H9 (cell line): ENCODE results near the gene BICDL1. TPM values are rescaled to one million over a fixed set of nuclear protein-coding genes. Genes with fewer than 3 reads are reported as not detected.

ENCODE experiments used
- DNase-seq: peaks from one replicate; pipeline ENCODE4 v3.0.0-alpha.2; 2017
- H2AFZ ChIP-seq: one replicate; pipeline ENCODE4 v1.6.1; 2013; ENCODE audit warnings: mild to moderate bottlenecking, low read length, control low read depth, moderate library complexity
- H2AK5ac ChIP-seq: 2 replicates; pipeline ENCODE4 v1.6.1; 2013; ENCODE audit warnings: low read length, control low read depth, mixed read lengths; ENCODE audit not compliant: insufficient read length
- H2BK120ac ChIP-seq: one replicate; pipeline ENCODE4 v1.6.1; 2013; ENCODE audit warnings: low read depth, mild to moderate bottlenecking, low read length, control low read depth, inconsistent platforms; ENCODE audit not compliant: poor library complexity, severe bottlenecking
- H2BK12ac ChIP-seq: 2 replicates; pipeline ENCODE4 v1.6.1; 2013; ENCODE audit warnings: low read length, control low read depth, mixed read lengths, low read depth; ENCODE audit not compliant: insufficient read length
- H2BK15ac ChIP-seq: 2 replicates; pipeline ENCODE4 v1.6.1; 2013; ENCODE audit warnings: low read depth, low read length, control low read depth
- H2BK20ac ChIP-seq: one replicate; pipeline ENCODE4 v1.6.1; 2013; ENCODE audit warnings: low read depth, mild to moderate bottlenecking, low read length, control low read depth, inconsistent platforms; ENCODE audit not compliant: poor library complexity, severe bottlenecking
- H2BK5ac ChIP-seq: 2 replicates; pipeline ENCODE4 v1.6.1; 2013; ENCODE audit warnings: low read length, control low read depth, mixed read lengths; ENCODE audit not compliant: insufficient read length
- H3K14ac ChIP-seq: 2 replicates; pipeline ENCODE4 v1.6.1; 2013; ENCODE audit warnings: low read length, control low read depth; ENCODE audit not compliant: insufficient read depth
- H3K18ac ChIP-seq: 2 replicates; pipeline ENCODE4 v1.6.1; 2013; ENCODE audit warnings: low read depth, mild to moderate bottlenecking, mixed read lengths, low read length, control low read depth; ENCODE audit not compliant: insufficient read length
- H3K23ac ChIP-seq: 2 replicates; pipeline ENCODE4 v1.6.1; 2013; ENCODE audit warnings: low read length, control low read depth, mixed read lengths, low read depth; ENCODE audit not compliant: insufficient read length
- H3K23me2 ChIP-seq: 2 replicates; pipeline ENCODE4 v1.6.1; 2013; ENCODE audit warnings: low read depth, mild to moderate bottlenecking, mixed read lengths, low read length, control low read depth; ENCODE audit not compliant: insufficient read length, poor library complexity, severe bottlenecking
- H3K27ac ChIP-seq: 2 replicates; pipeline ENCODE4 v1.5.1; 2013; ENCODE audit warnings: low read length, control low read depth, mixed read lengths, low read depth; ENCODE audit not compliant: insufficient read length
- H3K27me3 ChIP-seq: 2 replicates; pipeline ENCODE4 v1.6.1; 2013; ENCODE audit warnings: low read length, control low read depth, inconsistent platforms; ENCODE audit not compliant: insufficient read depth
- H3K4ac ChIP-seq: 2 replicates; pipeline ENCODE4 v1.6.1; 2013; ENCODE audit warnings: low read depth, mild to moderate bottlenecking, control low read depth, inconsistent platforms, low read length, moderate library complexity
- H3K4me1 ChIP-seq: 2 replicates; pipeline ENCODE4 v1.6.1; 2013; ENCODE audit warnings: low read length, control low read depth, inconsistent platforms; ENCODE audit not compliant: insufficient read depth
- H3K4me2 ChIP-seq: 2 replicates; pipeline ENCODE4 v1.6.1; 2013; ENCODE audit warnings: low read length, control low read depth, mixed read lengths; ENCODE audit not compliant: insufficient read length, insufficient read depth
- H3K56ac ChIP-seq: 2 replicates; pipeline ENCODE4 v1.6.1; 2013; ENCODE audit warnings: low read depth, mild to moderate bottlenecking, mixed read lengths, low read length, control low read depth; ENCODE audit not compliant: insufficient read length
- H3K79me1 ChIP-seq: 2 replicates; pipeline ENCODE4 v1.6.1; 2013; ENCODE audit warnings: low read depth, mild to moderate bottlenecking, moderate library complexity, low read length, control low read depth, inconsistent platforms; ENCODE audit not compliant: insufficient read depth, poor library complexity, severe bottlenecking
- H3K79me2 ChIP-seq: 2 replicates; pipeline ENCODE4 v1.6.1; 2013; ENCODE audit warnings: low read length, control low read depth, inconsistent platforms; ENCODE audit not compliant: insufficient read depth
- H3K9ac ChIP-seq: 2 replicates; pipeline ENCODE4 v1.6.1; 2013; ENCODE audit warnings: low read length, control low read depth, mixed read lengths; ENCODE audit not compliant: insufficient read length; ENCODE audit errors: extremely low read depth
- H3K9me3 ChIP-seq: one replicate; pipeline ENCODE4 v1.6.1; 2013; ENCODE audit warnings: low read depth, low read length, inconsistent platforms; ENCODE audit not compliant: control insufficient read depth
- H3T11ph ChIP-seq: one replicate; pipeline ENCODE4 v1.6.1; 2013; ENCODE audit warnings: mild to moderate bottlenecking, low read length, control low read depth, inconsistent platforms
- H4K20me1 ChIP-seq: one replicate; pipeline ENCODE4 v1.6.1; 2013; ENCODE audit not compliant: control insufficient read depth, insufficient read length, insufficient read depth
- H4K5ac ChIP-seq: 2 replicates; pipeline ENCODE4 v1.6.1; 2013; ENCODE audit warnings: low read depth, mild to moderate bottlenecking, mixed read lengths, low read length, control low read depth; ENCODE audit not compliant: insufficient read length
- H4K8ac ChIP-seq: replicated peaks from 2 replicates; pipeline ENCODE4 v1.6.1; 2013; ENCODE audit warnings: low read length, control low read depth, mixed read lengths, low read depth; ENCODE audit not compliant: insufficient read length
- H4K91ac ChIP-seq: 2 replicates; pipeline ENCODE4 v1.6.1; 2013; ENCODE audit warnings: low read depth, mild to moderate bottlenecking, moderate library complexity, mixed read lengths, low read length, control low read depth; ENCODE audit not compliant: insufficient read length
- H3K27ac Mint-ChIP-seq, 3 experiments: 2 replicates in 2 of 3; 3 replicates in 1 of 3; pipeline ENCODE4 v1.8.0; 2020 to 2021; ENCODE audit warnings: mixed read lengths in 3 of 3, mild to moderate bottlenecking in 1 of 3, moderate library complexity in 1 of 3
- H3K27me3 Mint-ChIP-seq: 2 replicates; pipeline ENCODE4 v1.8.0; 2021; ENCODE audit warnings: low read depth, mild to moderate bottlenecking, moderate library complexity, mixed read lengths
- H3K36me3 Mint-ChIP-seq, 3 experiments: 2 replicates in 2 of 3; 3 replicates in 1 of 3; pipeline ENCODE4 v1.8.0; 2020 to 2021; ENCODE audit warnings: low read depth in 3 of 3, mixed read lengths in 3 of 3; ENCODE audit not compliant: insufficient read depth in 1 of 3
- H3K4me1 Mint-ChIP-seq, 2 experiments: 2 replicates each; pipeline ENCODE4 v1.8.0; 2020; ENCODE audit warnings: mixed read lengths in 2 of 2
- H3K4me3 Mint-ChIP-seq, 2 experiments: 2 replicates in 1 of 2; 3 replicates in 1 of 2; pipeline ENCODE4 v1.8.0; 2020 to 2021; ENCODE audit warnings: mild to moderate bottlenecking in 2 of 2, mixed read lengths in 2 of 2, moderate library complexity in 1 of 2
- H3K9me3 Mint-ChIP-seq, 2 experiments: 2 replicates in 1 of 2; 3 replicates in 1 of 2; pipeline ENCODE4 v1.8.0; 2020; ENCODE audit warnings: mild to moderate bottlenecking in 2 of 2, mixed read lengths in 2 of 2, moderate library complexity in 1 of 2
- WGBS: extraction: QIAGEN DNeasy Blood & Tissue Kit; methylation state at CpG from one replicate; pipeline ENCODE4 v1.1.7; 2013; ENCODE audit warnings: missing lambda C conversion rate, low lambda C conversion rate, mixed read lengths; ENCODE audit not compliant: insufficient read length; ENCODE audit errors: extremely low coverage; 5-methylcytosine and 5-hydroxymethylcytosine counted together
- total RNA-seq: library from RNA; stranded (reverse); gene quantifications from 2 replicates; pipeline ENCODE4 v1.2.1, GENCODE V29; 2021
- TF ChIP-seq, protein P1 (sequence below): fragments of 200-600 bp; sonication (generic); conservative IDR thresholded peaks from 3 replicates; pipeline ENCODE4 v1.8.0; 2021; ENCODE audit warnings: antibody characterized with exemption, mild to moderate bottlenecking

BICDL1 gene
- total RNA-seq, 1 experiment from 2014 or later = 13.8 TPM

DNA sequence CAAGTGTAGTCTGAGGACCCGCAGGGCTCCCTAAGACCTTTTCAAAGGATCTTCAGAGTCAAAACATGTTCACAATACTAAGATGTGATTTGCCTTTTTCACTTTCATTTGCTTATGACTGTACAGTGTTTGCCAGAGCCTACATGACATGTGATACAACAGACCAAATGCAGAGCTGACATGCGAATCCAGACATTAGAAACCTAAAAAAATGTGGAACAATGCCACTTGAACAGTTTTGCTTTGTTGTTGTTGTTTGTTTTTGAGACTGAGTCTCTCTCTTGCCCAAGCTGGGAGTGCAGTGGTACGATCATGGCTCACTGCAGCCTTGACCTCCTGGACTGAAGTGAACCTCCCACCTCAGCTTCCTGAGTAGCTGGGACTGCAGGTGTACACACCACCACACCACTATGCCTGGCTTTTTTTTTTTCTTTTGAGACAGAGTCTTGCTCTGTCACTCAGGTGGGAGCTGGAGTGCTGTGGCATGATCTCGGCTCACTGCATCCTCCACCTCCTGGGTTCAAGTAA is 132.8 kb downstream of the BICDL1 start:
- H3K23me2 ChIP-seq = peaks cover 6% of the 10 kb centered on the region
- H3K4me2 ChIP-seq = no peak overlapping the region
- H3K18ac ChIP-seq = no peak overlapping the region
- WGBS = no CpG with 5 or more reads among the region's 4 CpGs
- H3K4ac ChIP-seq = no peak overlapping the region
- H3K4me1 Mint-ChIP-seq = peaks cover 21% of the 10 kb centered on the region in 2 experiments
- no peaks in the 10 kb centered on the region for H3K27me3 ChIP-seq
- H2BK20ac ChIP-seq = no peak overlapping the region
- no peak overlapping the region for H3T11ph ChIP-seq
- H3K79me1 ChIP-seq = no peaks in the 10 kb centered on the region
- H2AFZ ChIP-seq = no peak overlapping the region
- no peak overlapping the region for H3K14ac ChIP-seq
- H3K79me2 ChIP-seq = no peaks in the 10 kb centered on the region
- H3K23ac ChIP-seq = no peak overlapping the region
- H3K56ac ChIP-seq = no peak overlapping the region
- no peak overlapping the region for H4K91ac ChIP-seq
- peak overlapping the region in 2 of 3 experiments; percentile 10 to 14; a peak in 2 of 7 replicates for H3K27ac Mint-ChIP-seq
- no peak overlapping the region for H4K8ac ChIP-seq
- no peak overlapping the region for H2AK5ac ChIP-seq
- DNase-seq = no peak
- no peaks in the 10 kb centered on the region; a peak in 1 of 5 replicates for H3K9me3 Mint-ChIP-seq
- H3K4me3 Mint-ChIP-seq = no peak overlapping the region
- no peak overlapping the region for H2BK12ac ChIP-seq
- H2BK120ac ChIP-seq = no peak overlapping the region
- no peak overlapping the region for H4K5ac ChIP-seq
- H2BK15ac ChIP-seq = no peak overlapping the region
- H3K27ac ChIP-seq = no peak overlapping the region
- H3K9me3 ChIP-seq = no peaks in the 10 kb centered on the region
- no peaks in the 10 kb centered on the region for H4K20me1 ChIP-seq
- H2BK5ac ChIP-seq = no peak overlapping the region
- H3K36me3 Mint-ChIP-seq = peaks cover 3 to 15% (median 4%) of the 10 kb centered on the region in 3 experiments; a peak in 6 of 7 replicates
- no peak overlapping the region for H3K9ac ChIP-seq
- H3K27me3 Mint-ChIP-seq = no peaks in the 10 kb centered on the region
- TF ChIP-seq, protein P1, sequence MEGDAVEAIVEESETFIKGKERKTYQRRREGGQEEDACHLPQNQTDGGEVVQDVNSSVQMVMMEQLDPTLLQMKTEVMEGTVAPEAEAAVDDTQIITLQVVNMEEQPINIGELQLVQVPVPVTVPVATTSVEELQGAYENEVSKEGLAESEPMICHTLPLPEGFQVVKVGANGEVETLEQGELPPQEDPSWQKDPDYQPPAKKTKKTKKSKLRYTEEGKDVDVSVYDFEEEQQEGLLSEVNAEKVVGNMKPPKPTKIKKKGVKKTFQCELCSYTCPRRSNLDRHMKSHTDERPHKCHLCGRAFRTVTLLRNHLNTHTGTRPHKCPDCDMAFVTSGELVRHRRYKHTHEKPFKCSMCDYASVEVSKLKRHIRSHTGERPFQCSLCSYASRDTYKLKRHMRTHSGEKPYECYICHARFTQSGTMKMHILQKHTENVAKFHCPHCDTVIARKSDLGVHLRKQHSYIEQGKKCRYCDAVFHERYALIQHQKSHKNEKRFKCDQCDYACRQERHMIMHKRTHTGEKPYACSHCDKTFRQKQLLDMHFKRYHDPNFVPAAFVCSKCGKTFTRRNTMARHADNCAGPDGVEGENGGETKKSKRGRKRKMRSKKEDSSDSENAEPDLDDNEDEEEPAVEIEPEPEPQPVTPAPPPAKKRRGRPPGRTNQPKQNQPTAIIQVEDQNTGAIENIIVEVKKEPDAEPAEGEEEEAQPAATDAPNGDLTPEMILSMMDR = no peak
- H3K4me1 ChIP-seq = peaks cover 1% of the 10 kb centered on the region; the same call in 1 of the 2 replicates
